GM21723 (cell line): ENCODE data around the gene OLFML2B.
"Not testable (repeated sequence)": the region's sequence is repeated elsewhere in the genome, so short reads cannot be mapped to it uniquely, and the experiment has no call there.

Source experiments
- ATAC-seq: cut with Tn5 transposase; IDR thresholded peaks from one replicate; pipeline ENCODE4 v1.9.1; 2021; ENCODE audit warnings: mild to moderate bottlenecking, moderate library complexity; ENCODE audit not compliant: unreplicated experiment

Gene OLFML2B

GRCh38 chr1:162023547-162024501 lies at the start of gene OLFML2B:
TSS of gene OLFML2B (minus strand) at chr1:162023869. CDS start at chr1:162023430, 439 bp downstream.
- peak; percentile 75 for ATAC-seq

GRCh38 chr1:162072740-162073139 lies 49.1 kb upstream of the OLFML2B start:
- no peak for ATAC-seq

- no peak for ATAC-seq
Observed at GRCh38 chr1:162070825-162071224, 47.2 kb upstream of the OLFML2B start.

- ATAC-seq: no peak
Observed at GRCh38 chr1:162070094-162070748, 46.6 kb upstream of the OLFML2B start.

- ATAC-seq: peak; percentile 97
Observed at GRCh38 chr1:162069334-162070093, 45.8 kb upstream of the OLFML2B start, which contains the start of gene NOS1AP. TSS of gene NOS1AP (plus strand) at chr1:162069691. CDS start at chr1:162070178, 487 bp downstream.

GRCh38 chr1:162068301-162068700 lies 44.6 kb upstream of the OLFML2B start:
- ATAC-seq: no peak

- ATAC-seq: no peak
Observed at GRCh38 chr1:162067466-162067865, 43.8 kb upstream of the OLFML2B start.

- not testable (repeated sequence) for ATAC-seq
Observed at GRCh38 chr1:162066836-162067235, 43.2 kb upstream of the OLFML2B start.

GRCh38 chr1:162065016-162065415 lies 41.3 kb upstream of the OLFML2B start:
- no peak for ATAC-seq

GRCh38 chr1:162062542-162063015 lies 38.9 kb upstream of the OLFML2B start:
- ATAC-seq: no peak

- no peak for ATAC-seq
Observed at GRCh38 chr1:162060314-162060713, 36.6 kb upstream of the OLFML2B start.

- no peak for ATAC-seq
Observed at GRCh38 chr1:162059721-162060120, 36.1 kb upstream of the OLFML2B start.

- no peak for ATAC-seq
Observed at GRCh38 chr1:162056579-162056978, 32.9 kb upstream of the OLFML2B start.

GRCh38 chr1:162056043-162056442 lies 32.4 kb upstream of the OLFML2B start:
- ATAC-seq: peak; percentile 68

- ATAC-seq: no peak
Observed at GRCh38 chr1:162055062-162055461, 31.4 kb upstream of the OLFML2B start.

GRCh38 chr1:162053949-162054348 lies 30.3 kb upstream of the OLFML2B start:
- not testable (repeated sequence) for ATAC-seq

GRCh38 chr1:162046921-162047320 lies 23.3 kb upstream of the OLFML2B start:
- ATAC-seq: no peak

GRCh38 chr1:162042361-162042760 lies 18.7 kb upstream of the OLFML2B start:
- ATAC-seq: no peak

- no peak for ATAC-seq
Observed at GRCh38 chr1:162040657-162041056, 17.0 kb upstream of the OLFML2B start.

GRCh38 chr1:162040001-162040400 lies 16.3 kb upstream of the OLFML2B start:
- ATAC-seq: no peak

- no peak for ATAC-seq
Observed at GRCh38 chr1:162038624-162039023, 15.0 kb upstream of the OLFML2B start.
